PC-9 (cell line): ENCODE results near the gene ERC2. TPM values are rescaled to one million over a fixed set of nuclear protein-coding genes. Genes with fewer than 3 reads are reported as not detected.

Source experiments
- BruUV-seq: library from RNA; stranded (reverse); fragments of 400-500 nt; replicated peaks from 2 replicates; lab custom pipeline; 2021; lab: Mats Ljungman, UMichigan
- CTCF ChIA-PET: fragments of 300-600 bp; sonication (Branson Sonifier 250); formaldehyde crosslinking; loops from one replicate; lab custom pipeline; 2022; ENCODE audit warnings: antibody characterized with exemption; lab: Charles Lee
- POLR2A ChIA-PET: fragments of 300-600 bp; sonication (Branson Sonifier 250); formaldehyde crosslinking; loops from one replicate; lab custom pipeline; 2022; ENCODE audit warnings: antibody characterized with exemption; ENCODE audit not compliant: unreplicated experiment; lab: Charles Lee
- DNase-seq, 2 experiments: peaks; one replicate each; pipeline versions ENCODE4 v3.0.0 to v3.0.0-alpha.2; 2015 to 2022; ENCODE audit warnings: mixed read lengths in 1 of 2
- H2AFZ ChIP-seq: fragments of 200-600 bp; sonication (generic); 2 replicates; pipeline ENCODE4 v1.8.1; 2017; ENCODE audit warnings: antibody characterized with exemption
- H3F3A ChIP-seq: fragments of 200-600 bp; sonication (generic); 2 replicates; pipeline ENCODE4 v1.8.1; 2017; ENCODE audit warnings: antibody characterized with exemption, mild to moderate bottlenecking, low read depth; ENCODE audit not compliant: insufficient read depth
- H3K27ac ChIP-seq: fragments of 200-600 bp; sonication (generic); 2 replicates; pipeline ENCODE4 v1.6.1; 2016; ENCODE audit warnings: mixed run types
- H3K27me3 ChIP-seq: fragments of 200-600 bp; sonication (generic); 2 replicates; pipeline ENCODE4 v1.6.1; 2016; ENCODE audit warnings: low read depth, mixed run types; ENCODE audit not compliant: insufficient read depth
- H3K36me3 ChIP-seq: fragments of 200-600 bp; sonication (generic); 2 replicates; pipeline ENCODE4 v1.6.1; 2016; ENCODE audit warnings: low read depth, mixed run types
- H3K4me1 ChIP-seq: fragments of 200-600 bp; sonication (generic); replicated peaks from 2 replicates; pipeline ENCODE4 v1.6.1; 2016; ENCODE audit warnings: mixed run types; ENCODE audit not compliant: insufficient read depth
- H3K4me2 ChIP-seq: fragments of 200-600 bp; sonication (generic); 2 replicates; pipeline ENCODE4 v1.6.1; 2017; ENCODE audit warnings: mixed run types
- H3K4me3 ChIP-seq: fragments of 200-600 bp; sonication (generic); 2 replicates; pipeline ENCODE4 v1.6.1; 2016; ENCODE audit warnings: mixed run types
- H3K79me2 ChIP-seq: fragments of 200-600 bp; sonication (generic); 2 replicates; pipeline ENCODE4 v1.6.1; 2017; ENCODE audit warnings: low read depth, mixed run types
- H3K9me2 ChIP-seq: fragments of 200-600 bp; sonication (generic); 2 replicates; pipeline ENCODE4 v1.8.1; 2017; ENCODE audit warnings: mild to moderate bottlenecking; ENCODE audit not compliant: insufficient read depth
- H3K9me3 ChIP-seq: fragments of 200-600 bp; sonication (generic); 2 replicates; pipeline ENCODE4 v1.8.1; 2016; ENCODE audit warnings: low read depth; ENCODE audit not compliant: insufficient read depth
- H4K20me1 ChIP-seq: fragments of 200-600 bp; sonication (generic); 2 replicates; pipeline ENCODE4 v1.8.1; 2017; ENCODE audit not compliant: insufficient read depth
- CTCF ChIP-seq: fragments of 200-600 bp; sonication (generic); conservative IDR thresholded peaks from 2 replicates; pipeline ENCODE4 v1.6.1; 2017; ENCODE audit warnings: mixed run types, antibody characterized with exemption, mild to moderate bottlenecking, moderate library complexity
- EZH2 ChIP-seq: fragments of 200-600 bp; sonication (generic); IDR thresholded peaks from 2 replicates; pipeline ENCODE4 v1.8.0; 2017; ENCODE audit warnings: antibody characterized with exemption, low read depth
- intact Hi-C: fragments of 100-400 bp; cut with micrococcal nuclease; formaldehyde crosslinking; loops from one replicate; pipeline ENCODE4 v1.10.0; 2022; ENCODE audit not compliant: unreplicated experiment
- total RNA-seq: library from RNA; stranded (reverse); gene quantifications from 2 replicates; pipeline ENCODE4 v1.2.3, GENCODE V29; 2021

Gene ERC2
- total RNA-seq, 1 experiment from 2014 or later: 1.4 TPM

DNA sequence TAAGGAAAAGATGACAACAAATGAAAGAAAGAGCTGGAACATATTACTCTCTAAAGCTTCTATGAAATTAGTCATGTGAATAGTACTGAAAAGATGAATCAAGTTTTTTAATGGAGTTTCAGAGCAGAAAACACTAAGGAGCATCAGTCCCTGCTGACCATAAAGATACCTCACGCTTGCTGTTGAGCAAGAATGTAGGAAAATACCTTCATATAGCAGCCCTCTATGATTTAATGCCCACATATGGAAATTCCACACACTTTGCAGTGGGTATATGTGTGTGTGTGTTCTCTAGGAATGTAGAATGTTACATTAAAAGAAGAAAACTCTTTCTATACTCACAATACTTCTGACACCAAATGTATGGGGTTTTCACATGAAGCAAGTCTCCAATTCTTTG lies 355.0 kb downstream of the ERC2 start:
- Histone ChIP-seq H3F3A (no peaks in the 10 kb centered on the region), H3K4me1 (no peaks in the 10 kb centered on the region), H3K27ac (no peak overlapping the region), H3K9me3 (no peaks in the 10 kb centered on the region), H3K79me2 (no peaks in the 10 kb centered on the region), H3K9me2 (no peaks in the 10 kb centered on the region), H2AFZ (no peak overlapping the region), H3K4me2 (no peak overlapping the region), H3K27me3 (no peaks in the 10 kb centered on the region), H3K36me3 (no peaks in the 10 kb centered on the region), H3K4me3 (no peak overlapping the region), H4K20me1 (no peaks in the 10 kb centered on the region)
- intact Hi-C loops: no loop called here
- DNase-seq: no peak
- ChIA-PET CTCF (no interaction called here), POLR2A (no interaction called here)
- TF ChIP-seq CTCF: no peak
- TF ChIP-seq EZH2: no peak
- BruUV-seq: no TSS peak

GRCh38 chr3:56111606-56112304 lies 356.5 kb downstream of the ERC2 start:
- BruUV-seq: no TSS peak
- H3K4me3 ChIP-seq: no peak overlapping the region
- no peak overlapping the region for H3K4me2 ChIP-seq
- intact Hi-C loops: no loop called here
- ChIA-PET POLR2A (no interaction called here), CTCF (no interaction called here)
- no peaks in the 10 kb centered on the region for H4K20me1 ChIP-seq
- H3K36me3 ChIP-seq: no peaks in the 10 kb centered on the region
- H3K79me2 ChIP-seq: no peaks in the 10 kb centered on the region
- no peaks in the 10 kb centered on the region for H3F3A ChIP-seq
- no peak overlapping the region for H3K27ac ChIP-seq
- DNase-seq: no peak
- no peaks in the 10 kb centered on the region for H3K4me1 ChIP-seq
- TF ChIP-seq CTCF (no peak), EZH2 (no peak)
- no peaks in the 10 kb centered on the region for H3K27me3 ChIP-seq
- H3K9me3 ChIP-seq: no peaks in the 10 kb centered on the region
- no peaks in the 10 kb centered on the region for H3K9me2 ChIP-seq
- H2AFZ ChIP-seq: no peak overlapping the region

DNA sequence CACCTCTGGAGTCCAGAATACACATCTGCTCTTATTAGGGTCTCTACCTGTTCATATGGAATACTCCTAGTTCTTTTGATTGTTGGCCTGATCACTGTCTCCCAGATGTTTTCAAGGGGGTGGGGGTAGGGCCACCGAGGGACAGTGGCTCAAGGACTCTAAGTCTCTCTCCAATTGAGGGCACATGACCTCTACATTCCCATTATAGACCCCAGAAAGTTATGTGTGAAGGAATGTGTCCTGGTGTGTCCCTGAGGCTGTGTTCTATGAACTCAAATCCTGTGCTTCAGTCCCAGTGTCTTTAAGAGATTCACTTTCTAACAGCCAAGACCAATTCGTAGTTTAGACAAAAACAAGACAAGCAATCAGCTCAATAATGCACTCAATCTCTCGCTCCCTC lies 357.4 kb downstream of the ERC2 start:
- H3K4me2 ChIP-seq: no peak overlapping the region
- no TSS peak for BruUV-seq
- H3K9me3 ChIP-seq: no peaks in the 10 kb centered on the region
- H3K27me3 ChIP-seq: no peaks in the 10 kb centered on the region
- H3K27ac ChIP-seq: no peak overlapping the region
- no peaks in the 10 kb centered on the region for H3K36me3 ChIP-seq
- no peaks in the 10 kb centered on the region for H4K20me1 ChIP-seq
- no peak for DNase-seq
- ChIA-PET CTCF (no interaction called here), POLR2A (no interaction called here)
- intact Hi-C loops: no loop called here
- H3K4me1 ChIP-seq: no peaks in the 10 kb centered on the region
- H3K4me3 ChIP-seq: no peak overlapping the region
- no peaks in the 10 kb centered on the region for H3K9me2 ChIP-seq
- no peak for TF ChIP-seq CTCF
- no peak for TF ChIP-seq EZH2
- no peaks in the 10 kb centered on the region for H3K79me2 ChIP-seq
- no peak overlapping the region for H2AFZ ChIP-seq
- H3F3A ChIP-seq: no peaks in the 10 kb centered on the region
